CD4-positive, alpha-beta T cell (primary cell): Measurements from ENCODE around the gene ARHGEF11. TPM values are rescaled to one million over a fixed set of nuclear protein-coding genes. Genes with fewer than 3 reads are reported as not detected.

ENCODE experiments used
- ATAC-seq: fragments of 200-7000 bp; cut with Tn5 transposase; one replicate; pipeline ENCODE4 v1.10.0; 2022; ENCODE audit warnings: mild to moderate bottlenecking; ENCODE audit not compliant: poor library complexity
- CTCF ChIA-PET: fragments of 350-600 bp; sonication (Branson Sonifier 250); formaldehyde crosslinking; loops from one replicate; lab custom pipeline; 2021; ENCODE audit warnings: antibody characterized with exemption, inconsistent platforms; lab: Charles Lee
- POLR2A ChIA-PET: fragments of 350-600 bp; sonication (Branson Sonifier 250); formaldehyde crosslinking; loops from one replicate; lab custom pipeline; 2021; ENCODE audit warnings: antibody characterized with exemption, inconsistent platforms; lab: Charles Lee
- DNase-seq, 14 experiments: peaks; one replicate each; pipeline ENCODE4 v3.0.0-alpha.2; 2013 to 2020; ENCODE audit warnings: mixed read lengths in 2 of 14
- H3K27ac ChIP-seq, 2 donors: one replicate each; pipeline versions ENCODE4 v1.5.1 to v1.7.0; 2013; ENCODE audit warnings: low read length in 2 of 2, low read depth in 1 of 2, mild to moderate bottlenecking in 1 of 2
- H3K27me3 ChIP-seq, 2 experiments: 1 replicate in 1 of 2; 2 replicates in 1 of 2; pipeline versions ENCODE4 v1.6.1 to v1.7.0; 2013; ENCODE audit warnings: low read length in 2 of 2, control low read depth in 1 of 2, mild to moderate bottlenecking in 1 of 2, moderate library complexity in 1 of 2; ENCODE audit not compliant: insufficient read depth in 2 of 2, control insufficient read depth in 1 of 2
- H3K36me3 ChIP-seq: one replicate; pipeline ENCODE4 v1.6.1; 2013; ENCODE audit warnings: low read length, control low read depth; ENCODE audit not compliant: insufficient read depth
- H3K4me1 ChIP-seq: one replicate; pipeline ENCODE4 v1.6.1; 2013; ENCODE audit warnings: low read length, control low read depth; ENCODE audit not compliant: insufficient read depth
- H3K4me3 ChIP-seq: one replicate; pipeline ENCODE4 v1.5.1; 2013; ENCODE audit warnings: mild to moderate bottlenecking, low read length, moderate library complexity
- H3K9me3 ChIP-seq, 2 experiments: 1 replicate in 1 of 2; 2 replicates in 1 of 2; pipeline versions ENCODE4 v1.6.1 to v1.7.0; 2013; ENCODE audit warnings: low read length in 2 of 2, mild to moderate bottlenecking in 2 of 2, control low read depth in 1 of 2, moderate library complexity in 1 of 2; ENCODE audit not compliant: control insufficient read depth in 1 of 2, insufficient read depth in 1 of 2
- H3K27ac Mint-ChIP-seq: one replicate; pipeline ENCODE4 v1.8.0; 2020; ENCODE audit warnings: mixed read lengths
- H3K27me3 Mint-ChIP-seq: one replicate; pipeline ENCODE4 v1.8.0; 2021; ENCODE audit warnings: mixed read lengths
- H3K36me3 Mint-ChIP-seq: one replicate; pipeline ENCODE4 v1.8.0; 2021; ENCODE audit warnings: low read depth, mixed read lengths
- H3K4me1 Mint-ChIP-seq: one replicate; pipeline ENCODE4 v1.8.0; 2021; ENCODE audit warnings: low read depth, mixed read lengths
- H3K4me3 Mint-ChIP-seq: one replicate; pipeline ENCODE4 v1.8.0; 2020; ENCODE audit warnings: mild to moderate bottlenecking, mixed read lengths
- H3K9me3 Mint-ChIP-seq: one replicate; pipeline ENCODE4 v1.8.0; 2020; ENCODE audit warnings: mixed read lengths
- CTCF ChIP-seq: fragments of 200-600 bp; IDR thresholded peaks from one replicate; pipeline ENCODE4 v1.8.0; 2022; ENCODE audit warnings: antibody characterized with exemption, mild to moderate bottlenecking
- intact Hi-C, 2 experiments: fragments of 100-400 bp; cut with DNase I in 1 of 2; cut with micrococcal nuclease in 1 of 2; formaldehyde crosslinking; loops; one replicate each; pipeline versions ENCODE4 v1.15.1 to v1.9.0; 2023 to 2025; cut with DNase I, micrococcal nuclease
- total RNA-seq, 174 experiments: library from RNA in 2 of 174; stranded (reverse) in 2 of 174; gene quantifications; one replicate each; pipeline ENCODE4 v1.2.3 and lab custom pipeline; 2021 to 2026

ARHGEF11 gene
- total RNA-seq, 2 experiments from 2014 or later, result 13.7 to 13.9 TPM

GRCh38 chr1:156905651-156906050, 139.9 kb downstream of the ARHGEF11 start:
- CTCF ChIA-PET, result no interaction called here
- H3K9me3 ChIP-seq, result peaks cover 0 to 18% of the 10 kb centered on the region in 2 experiments
- no peak overlapping the region for H3K27ac Mint-ChIP-seq
- no peak overlapping the region for H3K27ac ChIP-seq
- H3K4me3 ChIP-seq, result no peak overlapping the region
- no peak for ATAC-seq
- peaks cover 0 to 5% of the 10 kb centered on the region in 2 experiments for H3K27me3 ChIP-seq
- H3K4me1 ChIP-seq, result no peaks in the 10 kb centered on the region
- no peaks in the 10 kb centered on the region for H3K9me3 Mint-ChIP-seq
- intact Hi-C loops, result no loop called here
- H3K4me1 Mint-ChIP-seq, result no peaks in the 10 kb centered on the region
- no peak for TF ChIP-seq CTCF
- peaks cover 10% of the 10 kb centered on the region for H3K27me3 Mint-ChIP-seq
- POLR2A ChIA-PET, result no interaction called here
- H3K4me3 Mint-ChIP-seq, result no peak overlapping the region
- no peak for DNase-seq
- H3K36me3 ChIP-seq, result no peaks in the 10 kb centered on the region
- no peaks in the 10 kb centered on the region for H3K36me3 Mint-ChIP-seq

GRCh38 chr1:156905176-156905575, 140.4 kb downstream of the ARHGEF11 start:
- Histone ChIP-seq H3K36me3 (no peaks in the 10 kb centered on the region), H3K27ac (no peak overlapping the region), H3K9me3 (peaks cover 0 to 18% of the 10 kb centered on the region in 2 experiments), H3K4me3 (no peak overlapping the region), H3K27me3 (peaks cover 0 to 5% of the 10 kb centered on the region in 2 experiments), H3K4me1 (no peaks in the 10 kb centered on the region)
- H3K9me3 Mint-ChIP-seq, result no peaks in the 10 kb centered on the region
- no peak for ATAC-seq
- POLR2A ChIA-PET, result no interaction called here
- no peak overlapping the region for H3K27ac Mint-ChIP-seq
- CTCF ChIA-PET, result no interaction called here
- no peak overlapping the region for H3K4me3 Mint-ChIP-seq
- H3K27me3 Mint-ChIP-seq, result peaks cover 6% of the 10 kb centered on the region
- intact Hi-C loops, result no loop called here
- no peaks in the 10 kb centered on the region for H3K4me1 Mint-ChIP-seq
- H3K36me3 Mint-ChIP-seq, result no peaks in the 10 kb centered on the region
- TF ChIP-seq CTCF, result no peak
- no peak for DNase-seq

DNA sequence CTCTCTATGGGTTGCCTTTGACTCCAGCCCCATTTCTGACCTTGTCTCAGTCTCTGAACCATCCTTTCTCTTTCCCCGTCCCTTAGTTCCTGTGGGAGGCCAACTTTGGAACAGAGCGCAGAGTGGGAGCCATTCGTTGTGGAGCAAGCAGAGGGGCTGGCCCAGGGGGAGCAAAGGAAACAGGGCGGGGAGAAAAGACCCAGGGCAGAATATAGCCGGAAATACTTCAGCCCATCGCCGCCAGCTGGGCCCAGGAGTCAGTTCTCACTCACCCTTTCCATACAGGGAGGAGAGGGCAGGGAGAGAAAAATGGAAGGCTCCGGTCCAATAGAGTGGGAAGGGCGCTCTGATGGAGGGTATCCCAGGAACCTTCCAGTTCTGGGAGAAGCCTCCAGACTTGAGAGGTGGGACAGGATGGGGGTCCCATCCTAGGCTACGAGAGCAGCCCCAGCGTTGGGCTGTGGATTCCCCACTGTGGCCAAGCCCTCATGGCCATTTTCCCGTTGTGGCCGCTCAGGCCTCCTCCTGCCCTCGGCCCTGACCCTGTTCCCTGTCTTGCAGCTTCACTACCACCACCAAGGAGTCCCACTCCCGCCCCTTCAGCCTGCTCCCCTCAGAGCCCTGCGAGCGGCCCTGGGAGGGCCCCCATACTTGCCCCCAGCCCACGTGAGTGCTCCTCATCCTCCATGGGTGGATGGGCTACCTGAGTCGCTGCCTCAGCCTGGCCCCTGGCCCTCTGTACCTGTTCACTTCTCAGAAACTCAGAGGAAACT, 141.2 kb downstream of the ARHGEF11 start:
- DNase-seq (no peak), ATAC-seq (no peak)
- Mint-ChIP-seq H3K4me1 (no peaks in the 10 kb centered on the region), H3K4me3 (no peak overlapping the region), H3K9me3 (no peaks in the 10 kb centered on the region), H3K27me3 (peaks cover 6% of the 10 kb centered on the region), H3K36me3 (no peaks in the 10 kb centered on the region), H3K27ac (no peak overlapping the region)
- TF ChIP-seq CTCF, result no peak
- ChIA-PET POLR2A (no interaction called here), CTCF (no interaction called here)
- H3K4me3 ChIP-seq, result no peak overlapping the region
- intact Hi-C loops, result no loop called here
- no peak overlapping the region for H3K27ac ChIP-seq
- peaks cover 0 to 5% of the 10 kb centered on the region in 2 experiments for H3K27me3 ChIP-seq
- H3K9me3 ChIP-seq, result peaks cover 0 to 12% of the 10 kb centered on the region in 2 experiments
- no peaks in the 10 kb centered on the region for H3K4me1 ChIP-seq
- H3K36me3 ChIP-seq, result no peaks in the 10 kb centered on the region
